SK-N-SH treated with all-trans-retinoic acid at 6 μM for 48 hours (cell line): ENCODE data around the gene SPON1.
"Not testable (repeated sequence)": the region's sequence is repeated elsewhere in the genome, so short reads cannot be mapped to it uniquely, and the experiment has no call there.

Experiments used
- ATAC-seq: fragments of 200-7000 bp; cut with Tn5 transposase; 3 replicates; pipeline ENCODE4 v1.9.1; 2020; ENCODE audit warnings: mild to moderate bottlenecking, moderate library complexity
- ARNTL ChIP-seq: fragments of 450-650 bp; formaldehyde crosslinking; IDR thresholded peaks from 2 replicates; pipeline ENCODE4 v1.5.0; 2020; ENCODE audit warnings: low read depth, mild to moderate bottlenecking, moderate library complexity, borderline replicate concordance
- CREB5 ChIP-seq: fragments of 250-450 bp; sonication (Bioruptor Pico); IDR thresholded peaks from 2 replicates; pipeline ENCODE4 v1.5.1; 2020; ENCODE audit warnings: low read depth, mild to moderate bottlenecking, moderate library complexity
- CSDC2 ChIP-seq: fragments of 250-450 bp; sonication (Bioruptor Pico); IDR thresholded peaks from 2 replicates; pipeline ENCODE4 v1.5.0; 2020; ENCODE audit warnings: mild to moderate bottlenecking, moderate library complexity
- CSRNP3 ChIP-seq: fragments of 250-450 bp; sonication (Bioruptor Pico); IDR thresholded peaks from 2 replicates; pipeline ENCODE4 v1.5.1; 2021; ENCODE audit warnings: mild to moderate bottlenecking, moderate library complexity
- ESRRG ChIP-seq: fragments of 250-450 bp; sonication (Bioruptor Pico); IDR thresholded peaks from 2 replicates; pipeline ENCODE4 v1.6.1; 2021; ENCODE audit warnings: mild to moderate bottlenecking
- GLIS3 ChIP-seq: fragments of 250-450 bp; sonication (Bioruptor Pico); IDR thresholded peaks from 2 replicates; pipeline ENCODE4 v1.5.0; 2020; ENCODE audit warnings: mild to moderate bottlenecking, moderate library complexity
- ISL1 ChIP-seq: fragments of 250-450 bp; sonication (Bioruptor Pico); IDR thresholded peaks from 2 replicates; pipeline ENCODE4 v2.1.2; 2022; ENCODE audit warnings: mild to moderate bottlenecking, moderate library complexity
- OSR1 ChIP-seq: fragments of 250-450 bp; sonication (Bioruptor Pico); IDR thresholded peaks from 2 replicates; pipeline ENCODE4 v1.8.0; 2022; ENCODE audit warnings: moderate library complexity, mild to moderate bottlenecking, inconsistent platforms
- PATZ1 ChIP-seq: fragments of 250-450 bp; sonication (Bioruptor Pico); IDR thresholded peaks from 2 replicates; pipeline ENCODE4 v1.8.0; 2020; ENCODE audit warnings: mild to moderate bottlenecking, moderate library complexity, borderline replicate concordance
- POU6F1 ChIP-seq: fragments of 250-450 bp; sonication (Bioruptor Pico); IDR thresholded peaks from 2 replicates; pipeline ENCODE4 v1.8.0; 2021; ENCODE audit warnings: low read depth, mild to moderate bottlenecking, moderate library complexity, borderline replicate concordance
- PPARA ChIP-seq: fragments of 250-450 bp; sonication (Bioruptor Pico); IDR thresholded peaks from 2 replicates; pipeline ENCODE4 v1.5.0; 2020; ENCODE audit warnings: mild to moderate bottlenecking, borderline replicate concordance
- RARB ChIP-seq: fragments of 250-450 bp; sonication (Bioruptor Pico); IDR thresholded peaks from 2 replicates; pipeline ENCODE4 v1.8.0; 2021; ENCODE audit warnings: mild to moderate bottlenecking, moderate library complexity
- TCF4 ChIP-seq: fragments of 250-450 bp; sonication (Bioruptor Pico); IDR thresholded peaks from 2 replicates; pipeline ENCODE4 v1.8.0; 2021; ENCODE audit warnings: mild to moderate bottlenecking, moderate library complexity, borderline replicate concordance
- TOX ChIP-seq: fragments of 250-450 bp; sonication (Bioruptor Pico); IDR thresholded peaks from 2 replicates; pipeline ENCODE4 v1.8.0; 2021; ENCODE audit warnings: mild to moderate bottlenecking, moderate library complexity, borderline replicate concordance
- ZNF565 ChIP-seq: fragments of 450-650 bp; formaldehyde crosslinking; conservative IDR thresholded peaks from 2 replicates; pipeline ENCODE4 v1.5.0; 2020; ENCODE audit warnings: low read depth, mild to moderate bottlenecking, moderate library complexity
- ZNF70 ChIP-seq: fragments of 450-650 bp; formaldehyde crosslinking; IDR thresholded peaks from 2 replicates; pipeline ENCODE4 v1.5.0; 2020; ENCODE audit warnings: mild to moderate bottlenecking, moderate library complexity
- ZNF8 ChIP-seq: fragments of 450-650 bp; formaldehyde crosslinking; IDR thresholded peaks from 2 replicates; pipeline ENCODE4 v1.5.0; 2020; ENCODE audit warnings: mild to moderate bottlenecking, moderate library complexity
- TF ChIP-seq, protein P1 (sequence below): fragments of 250-450 bp; sonication (Bioruptor Pico); IDR thresholded peaks from 2 replicates; pipeline ENCODE4 v1.5.0; 2020; ENCODE audit warnings: mild to moderate bottlenecking, moderate library complexity

Gene SPON1

GRCh38 chr11:13923182-13923581 lies 39.3 kb upstream of the SPON1 start:
- ATAC-seq, result no peak
- TF ChIP-seq PATZ1 (CRISPR knock-in tag), result no peak

GRCh38 chr11:13923716-13924650 lies 38.5 kb upstream of the SPON1 start:
- no peak for ATAC-seq
- no peak for TF ChIP-seq CREB5 (CRISPR knock-in tag)
- no peak for TF ChIP-seq GLIS3
- TF ChIP-seq, protein P1, sequence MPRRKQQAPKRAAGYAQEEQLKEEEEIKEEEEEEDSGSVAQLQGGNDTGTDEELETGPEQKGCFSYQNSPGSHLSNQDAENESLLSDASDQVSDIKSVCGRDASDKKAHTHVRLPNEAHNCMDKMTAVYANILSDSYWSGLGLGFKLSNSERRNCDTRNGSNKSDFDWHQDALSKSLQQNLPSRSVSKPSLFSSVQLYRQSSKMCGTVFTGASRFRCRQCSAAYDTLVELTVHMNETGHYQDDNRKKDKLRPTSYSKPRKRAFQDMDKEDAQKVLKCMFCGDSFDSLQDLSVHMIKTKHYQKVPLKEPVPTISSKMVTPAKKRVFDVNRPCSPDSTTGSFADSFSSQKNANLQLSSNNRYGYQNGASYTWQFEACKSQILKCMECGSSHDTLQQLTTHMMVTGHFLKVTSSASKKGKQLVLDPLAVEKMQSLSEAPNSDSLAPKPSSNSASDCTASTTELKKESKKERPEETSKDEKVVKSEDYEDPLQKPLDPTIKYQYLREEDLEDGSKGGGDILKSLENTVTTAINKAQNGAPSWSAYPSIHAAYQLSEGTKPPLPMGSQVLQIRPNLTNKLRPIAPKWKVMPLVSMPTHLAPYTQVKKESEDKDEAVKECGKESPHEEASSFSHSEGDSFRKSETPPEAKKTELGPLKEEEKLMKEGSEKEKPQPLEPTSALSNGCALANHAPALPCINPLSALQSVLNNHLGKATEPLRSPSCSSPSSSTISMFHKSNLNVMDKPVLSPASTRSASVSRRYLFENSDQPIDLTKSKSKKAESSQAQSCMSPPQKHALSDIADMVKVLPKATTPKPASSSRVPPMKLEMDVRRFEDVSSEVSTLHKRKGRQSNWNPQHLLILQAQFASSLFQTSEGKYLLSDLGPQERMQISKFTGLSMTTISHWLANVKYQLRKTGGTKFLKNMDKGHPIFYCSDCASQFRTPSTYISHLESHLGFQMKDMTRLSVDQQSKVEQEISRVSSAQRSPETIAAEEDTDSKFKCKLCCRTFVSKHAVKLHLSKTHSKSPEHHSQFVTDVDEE (CRISPR knock-in tag), result no peak

- ATAC-seq, result no peak
- no peak for TF ChIP-seq CREB5 (CRISPR knock-in tag)
- TF ChIP-seq TOX (CRISPR knock-in tag), result no peak
- TF ChIP-seq ARNTL, result no peak
- no peak for TF ChIP-seq PATZ1 (CRISPR knock-in tag)
- no peak for TF ChIP-seq TCF4 (CRISPR knock-in tag)
- no peak for TF ChIP-seq ZNF8 (CRISPR knock-in tag)
- TF ChIP-seq RARB (CRISPR knock-in tag), result no peak
- no peak for TF ChIP-seq ZNF70 (CRISPR knock-in tag)
- TF ChIP-seq ESRRG (CRISPR knock-in tag), result no peak
- TF ChIP-seq, protein P1 (CRISPR knock-in tag), result no peak
- no peak for TF ChIP-seq ZNF565 (CRISPR knock-in tag)
- no peak for TF ChIP-seq POU6F1 (CRISPR knock-in tag)
- no peak for TF ChIP-seq GLIS3
- no peak for TF ChIP-seq CSDC2 (CRISPR knock-in tag)
- no peak for TF ChIP-seq CSRNP3 (CRISPR knock-in tag)
- no peak for TF ChIP-seq ISL1
- no peak for TF ChIP-seq OSR1 (CRISPR knock-in tag)
- TF ChIP-seq PPARA (CRISPR knock-in tag), result no peak
These were observed 37.7 kb upstream of the SPON1 start for GRCh38 chr11:13924801-13925327.

DNA sequence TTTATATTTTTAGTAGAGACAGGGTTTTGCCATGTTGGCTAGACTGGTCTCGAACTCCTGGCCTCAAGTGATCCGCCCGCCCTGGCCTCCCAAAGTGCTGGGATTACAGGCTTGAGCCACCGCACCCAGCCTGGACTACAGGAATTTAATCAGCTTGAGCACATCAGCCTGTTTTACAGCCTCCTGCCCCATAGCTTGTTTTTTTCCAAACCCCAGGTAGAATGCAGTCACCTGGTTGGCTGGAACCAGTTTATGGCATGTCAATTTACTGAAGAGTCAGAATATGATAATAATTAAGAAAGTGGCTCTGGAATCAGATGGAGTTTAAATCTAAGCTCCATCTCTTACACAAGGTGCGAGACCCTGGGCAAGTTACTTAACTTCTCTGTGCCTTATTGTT lies 36.2 kb upstream of the SPON1 start:
- not testable (repeated sequence) for ATAC-seq
